Central memory CD8-positive, alpha-beta T cell (primary cell): ENCODE measurements around the gene ZNF207.
"Not testable (repeated sequence)": the region's sequence is repeated elsewhere in the genome, so short reads cannot be mapped to it uniquely, and the experiment has no call there.

Source experiments
- ATAC-seq: fragments of 150-1000 bp; cut with Tn5 transposase; replicated peaks from 2 replicates; pipeline ENCODE4 v1.10.0; 2022; ENCODE audit warnings: mild to moderate bottlenecking, moderate FRiP score, moderate number of reproducible peaks; ENCODE audit not compliant: poor library complexity, severe bottlenecking; ENCODE audit errors: extremely low read depth
- DNase-seq, 2 donors: peaks; one replicate each; pipeline ENCODE4 v3.0.0; 2021; ENCODE audit warnings: low spot score in 2 of 2
- H3K27ac Mint-ChIP-seq: one replicate; pipeline ENCODE4 v1.8.0; 2022; ENCODE audit warnings: low read depth, mild to moderate bottlenecking, moderate library complexity, mixed read lengths
- H3K27me3 Mint-ChIP-seq: one replicate; pipeline ENCODE4 v1.8.0; 2022; ENCODE audit warnings: mixed read lengths
- H3K36me3 Mint-ChIP-seq: one replicate; pipeline ENCODE4 v1.8.0; 2022; ENCODE audit warnings: mild to moderate bottlenecking, moderate library complexity, mixed read lengths; ENCODE audit not compliant: insufficient read depth
- H3K4me1 Mint-ChIP-seq: one replicate; pipeline ENCODE4 v1.8.0; 2022; ENCODE audit warnings: mixed read lengths
- H3K4me3 Mint-ChIP-seq: one replicate; pipeline ENCODE4 v1.8.0; 2022; ENCODE audit warnings: mild to moderate bottlenecking, moderate library complexity, mixed read lengths
- H3K9me3 Mint-ChIP-seq: one replicate; pipeline ENCODE4 v1.8.0; 2022; ENCODE audit warnings: mixed read lengths

Gene ZNF207

DNA sequence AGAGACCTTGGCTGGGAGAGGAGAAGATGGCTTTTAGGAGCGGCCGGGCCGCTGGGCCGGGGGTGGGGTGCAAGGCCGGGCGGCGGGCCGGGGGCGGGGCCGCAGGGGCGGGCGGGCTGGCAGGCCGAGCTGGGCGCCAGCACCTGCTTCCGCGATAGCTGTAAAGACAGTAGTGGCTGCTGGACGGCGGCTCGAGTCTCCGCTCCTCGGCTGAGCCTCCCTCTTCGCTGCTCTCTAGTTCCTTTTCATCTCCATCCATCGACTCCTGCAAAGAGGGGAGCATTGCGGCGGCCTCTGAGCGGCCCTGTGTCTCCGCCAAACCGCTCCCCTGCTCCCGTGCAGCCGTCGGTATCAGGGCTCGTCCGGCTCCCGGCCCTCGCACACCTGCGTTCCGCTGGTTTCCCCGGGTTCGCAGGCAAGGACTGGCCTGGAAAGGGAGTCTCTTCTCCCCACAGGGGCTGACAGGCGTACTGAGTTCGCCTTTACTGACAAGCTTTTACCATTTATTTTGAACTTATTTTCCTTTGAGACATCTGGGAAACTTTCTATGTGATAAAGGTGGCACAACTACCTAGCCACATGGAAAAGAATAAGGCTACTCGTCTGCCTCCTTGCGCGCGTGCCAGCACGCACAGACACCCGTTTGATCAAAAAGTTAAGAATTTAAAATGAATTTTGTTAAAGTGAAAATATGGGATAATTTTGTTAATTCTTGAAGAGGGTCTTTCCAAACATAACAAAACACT, 7.9 kb upstream of the ZNF207 start, which contains the start of gene C17orf75:
Gene C17orf75 (minus strand): TSS at position 317 of the 746 bp plus-strand sequence. CDS start 34 bp downstream, at position 283.
- H3K27me3 Mint-ChIP-seq, result no peaks in the 10 kb centered on the region
- H3K9me3 Mint-ChIP-seq, result no peaks in the 10 kb centered on the region
- H3K4me1 Mint-ChIP-seq, result peaks cover 12% of the 10 kb centered on the region
- ATAC-seq (peak; percentile 77), DNase-seq (peak; percentile 68 to 69)
- H3K36me3 Mint-ChIP-seq, result peaks cover 14% of the 10 kb centered on the region
- H3K27ac Mint-ChIP-seq, result peak within 1 kb of the TSS; percentile 97
- H3K4me3 Mint-ChIP-seq, result peak within 1 kb of the TSS; percentile 92

DNA sequence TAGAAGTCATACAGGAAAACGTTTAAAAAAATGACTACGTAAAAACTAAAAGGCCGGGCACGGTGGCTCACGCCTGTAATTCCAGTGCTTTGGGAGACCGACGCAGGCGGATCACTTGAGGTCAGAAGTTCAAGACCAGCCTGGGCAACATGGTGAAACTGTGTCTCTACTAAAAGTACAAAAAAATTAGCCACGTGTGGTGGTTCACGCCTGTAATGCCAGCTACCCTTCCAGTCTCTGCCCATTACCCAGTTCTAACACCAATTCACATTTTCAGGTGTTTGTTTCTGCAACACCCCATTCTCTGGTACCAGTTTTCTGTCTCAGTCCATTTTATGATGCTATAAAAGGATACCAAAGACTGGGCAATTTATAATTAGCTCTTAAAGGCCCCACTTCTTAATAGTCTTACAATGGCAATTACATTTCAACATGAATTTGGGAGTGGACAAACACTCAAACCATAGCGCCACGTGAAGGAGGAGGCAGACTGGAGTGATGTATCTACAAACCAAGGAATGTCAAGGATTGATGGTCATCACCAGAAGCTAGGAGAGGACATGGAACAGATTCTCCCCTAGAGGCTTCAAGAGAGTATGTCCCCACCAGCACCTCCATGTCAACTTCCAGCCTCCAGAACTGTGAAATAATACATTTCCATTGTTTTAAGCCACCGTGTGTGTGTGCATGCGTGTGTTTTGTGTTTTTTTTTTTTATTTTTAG, 7.2 kb upstream of the ZNF207 start:
- Mint-ChIP-seq H3K4me1 (peaks cover 12% of the 10 kb centered on the region), H3K4me3 (peak overlapping the region; percentile 92), H3K36me3 (peaks cover 14% of the 10 kb centered on the region), H3K27ac (peak overlapping the region; percentile 97), H3K9me3 (no peaks in the 10 kb centered on the region), H3K27me3 (no peaks in the 10 kb centered on the region)
- ATAC-seq, result no peak
- DNase-seq, result no peak

DNA sequence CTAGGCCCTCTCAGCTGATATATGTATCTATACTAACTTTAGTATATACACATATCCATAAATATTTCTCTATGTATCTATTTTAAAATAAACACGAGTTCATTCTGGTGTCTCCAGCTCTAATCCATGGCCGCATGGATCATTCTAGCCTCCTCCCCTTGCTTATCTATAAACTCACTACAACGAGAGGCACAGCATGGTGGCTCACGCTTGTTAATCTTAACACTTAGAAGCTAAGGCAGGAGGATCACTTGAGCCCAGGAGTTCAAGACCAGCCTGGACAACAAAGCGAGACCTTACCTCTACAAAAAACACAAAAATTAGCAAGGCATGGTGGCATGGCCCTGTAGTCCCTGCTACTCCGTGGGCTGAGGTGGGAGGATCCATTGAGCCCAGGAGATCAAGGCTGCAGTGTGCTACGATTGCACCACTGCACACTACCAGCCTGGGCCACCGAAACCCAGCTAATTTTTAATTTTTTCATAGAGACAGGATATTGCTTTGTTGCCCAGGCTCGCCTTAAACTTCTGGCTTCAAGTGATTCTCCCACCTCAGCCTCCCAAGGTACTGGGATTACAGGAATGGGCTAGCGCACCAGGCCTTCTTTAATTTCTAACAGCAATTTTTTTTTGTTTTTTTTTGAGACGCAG, 3.9 kb upstream of the ZNF207 start:
- Mint-ChIP-seq H3K27ac (no peak overlapping the region), H3K4me1 (peaks cover 22% of the 10 kb centered on the region), H3K9me3 (no peaks in the 10 kb centered on the region), H3K27me3 (no peaks in the 10 kb centered on the region), H3K4me3 (no peak overlapping the region), H3K36me3 (peaks cover 19% of the 10 kb centered on the region)
- DNase-seq (no peak), ATAC-seq (no peak)

DNA sequence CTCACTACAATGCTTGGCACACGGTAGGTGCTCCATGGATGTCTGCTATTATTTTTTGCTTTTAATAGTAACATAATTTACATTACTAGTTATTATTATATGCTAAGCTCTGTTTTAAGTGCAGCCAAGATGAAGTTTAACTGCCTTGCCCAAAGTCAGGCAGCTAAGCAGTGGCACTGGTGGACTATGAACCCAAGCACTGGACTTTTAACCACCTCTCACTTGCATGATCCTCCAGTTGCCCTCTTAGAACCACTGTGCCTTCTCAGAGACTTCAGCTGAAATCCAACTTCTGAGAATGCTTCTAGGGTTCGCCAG, 1.5 kb upstream of the ZNF207 start:
- no peak overlapping the region for H3K27ac Mint-ChIP-seq
- ATAC-seq, result no peak
- peak overlapping the region; percentile 96 for H3K4me3 Mint-ChIP-seq
- no peaks in the 10 kb centered on the region for H3K9me3 Mint-ChIP-seq
- no peak for DNase-seq
- no peaks in the 10 kb centered on the region for H3K27me3 Mint-ChIP-seq
- H3K4me1 Mint-ChIP-seq, result peaks cover 14% of the 10 kb centered on the region
- peaks cover 28% of the 10 kb centered on the region for H3K36me3 Mint-ChIP-seq

DNA sequence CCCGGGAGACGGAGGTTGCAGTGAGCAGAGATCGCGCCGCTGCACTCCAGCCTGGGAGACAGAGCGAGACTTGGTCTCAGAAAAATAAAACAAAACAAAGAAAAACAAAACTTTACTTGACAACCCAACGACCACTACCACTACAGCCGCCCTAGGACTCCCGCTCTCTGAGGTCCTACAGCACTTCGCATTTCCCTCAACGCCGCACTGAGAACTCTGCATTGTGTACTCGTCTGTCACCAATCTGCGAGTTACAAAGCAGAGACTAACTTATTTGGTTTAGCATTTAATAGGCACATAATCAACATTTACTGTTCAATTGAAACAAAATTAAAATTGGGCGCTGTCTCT, 479 bp upstream of the ZNF207 start:
- DNase-seq (no peak), ATAC-seq (no peak)
- no peaks in the 10 kb centered on the region for H3K27me3 Mint-ChIP-seq
- no peaks in the 10 kb centered on the region for H3K9me3 Mint-ChIP-seq
- peak overlapping the region; percentile 99 for H3K27ac Mint-ChIP-seq
- H3K4me3 Mint-ChIP-seq, result peak overlapping the region; percentile 96
- peaks cover 14% of the 10 kb centered on the region for H3K4me1 Mint-ChIP-seq
- H3K36me3 Mint-ChIP-seq, result peaks cover 39% of the 10 kb centered on the region

DNA sequence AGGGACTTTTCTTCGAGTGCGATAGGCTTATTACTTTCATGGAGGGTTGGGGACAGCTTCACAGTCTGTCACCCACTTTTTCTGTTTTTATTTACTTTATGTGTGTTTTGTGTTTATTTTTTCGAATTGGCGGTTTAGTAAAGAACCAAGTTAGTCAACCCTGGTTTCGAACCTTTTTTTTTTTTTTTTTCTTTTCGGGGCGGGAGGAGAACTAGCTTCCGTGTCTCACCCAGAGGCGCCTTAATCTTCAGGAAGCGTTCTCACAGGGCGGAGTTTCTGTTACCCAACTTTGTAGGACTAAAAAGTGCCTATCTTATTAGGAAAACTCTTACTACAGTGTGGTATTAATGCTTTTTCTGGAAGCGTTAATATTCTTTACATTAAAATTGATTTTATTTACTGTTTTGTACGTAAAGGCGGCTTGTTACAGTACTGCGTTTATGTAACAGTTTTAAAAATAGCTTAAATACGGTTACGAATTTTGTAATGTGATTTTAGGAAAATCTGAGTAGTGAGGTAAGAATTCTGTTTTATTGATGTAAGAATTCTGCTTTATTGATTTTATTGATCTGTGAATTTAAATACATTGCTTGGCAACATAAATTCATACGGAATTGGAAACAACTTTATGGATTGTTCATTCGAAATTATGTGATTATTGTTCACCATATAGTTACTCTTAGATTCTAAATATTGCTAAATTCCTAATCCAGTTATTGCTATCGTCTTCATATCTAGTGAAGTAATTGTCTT, 885 bp downstream of the ZNF207 start:
- Mint-ChIP-seq H3K9me3 (no peaks in the 10 kb centered on the region), H3K4me1 (peaks cover 28% of the 10 kb centered on the region), H3K27ac (peak overlapping the region; percentile 99), H3K4me3 (peak overlapping the region; percentile 96), H3K36me3 (peaks cover 50% of the 10 kb centered on the region), H3K27me3 (no peaks in the 10 kb centered on the region)
- DNase-seq (peak in 1 of 2 donors; percentile 24), ATAC-seq (peak; percentile 59)

DNA sequence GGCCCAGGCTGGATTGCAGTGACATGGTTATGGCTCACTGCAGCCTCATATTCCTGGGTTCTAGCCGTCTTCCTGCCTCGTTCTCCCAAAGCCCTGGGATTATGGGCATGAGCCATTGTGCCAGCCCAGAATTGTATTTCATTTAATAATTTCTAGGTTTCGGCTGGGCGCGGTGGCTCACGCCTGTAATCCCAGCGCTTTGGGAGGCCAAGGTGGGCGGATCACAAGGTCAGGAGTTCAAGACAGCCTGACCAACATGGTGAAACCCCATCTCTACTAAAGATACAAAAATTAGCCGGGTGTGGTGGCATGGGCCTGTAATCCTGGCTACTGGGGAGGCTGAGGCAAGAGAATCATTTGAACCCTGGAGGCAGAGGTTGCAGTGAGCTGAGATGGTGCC, 2.8 kb downstream of the ZNF207 start:
- H3K27ac Mint-ChIP-seq, result peak overlapping the region; percentile 73
- H3K36me3 Mint-ChIP-seq, result peaks cover 59% of the 10 kb centered on the region
- DNase-seq, ATAC-seq, H3K9me3 Mint-ChIP-seq, H3K27me3 Mint-ChIP-seq: not testable (repeated sequence)
- H3K4me1 Mint-ChIP-seq, result peaks cover 36% of the 10 kb centered on the region
- H3K4me3 Mint-ChIP-seq, result peak overlapping the region; percentile 96

DNA sequence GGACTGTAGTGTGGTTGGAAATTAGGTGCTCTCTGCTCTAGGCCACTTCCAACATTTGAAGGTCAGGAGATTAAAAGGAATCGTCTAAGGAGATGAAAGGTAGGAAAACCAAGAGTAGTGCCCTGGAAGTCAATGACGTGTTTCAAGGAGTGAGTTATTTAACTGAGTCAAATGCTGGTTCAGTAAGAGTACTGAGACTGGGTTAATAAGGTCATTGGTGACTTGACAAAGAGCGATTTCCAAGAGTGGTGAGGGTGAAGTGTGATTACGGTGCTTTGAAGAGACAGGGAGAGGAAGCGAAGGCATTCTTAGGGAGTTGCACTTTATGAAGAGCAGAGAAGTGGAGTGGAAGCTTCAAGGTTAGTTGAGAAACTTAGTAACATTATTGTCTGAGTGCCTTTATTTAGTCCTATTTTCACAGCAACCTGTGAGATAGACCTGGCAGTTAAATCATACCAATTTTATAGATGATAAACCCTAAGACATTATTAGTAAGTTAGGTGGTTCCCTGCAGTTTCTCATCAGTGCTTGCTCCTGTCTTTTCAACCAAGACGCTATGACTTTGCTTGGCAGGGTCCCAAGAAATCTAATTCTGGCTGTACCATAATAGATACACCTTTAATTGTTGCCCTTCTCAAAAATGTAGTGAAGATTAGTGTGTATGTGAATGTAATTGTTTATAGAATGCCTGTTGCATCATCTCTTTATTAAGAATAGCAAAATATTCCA, 5.9 kb downstream of the ZNF207 start:
- no peaks in the 10 kb centered on the region for H3K27me3 Mint-ChIP-seq
- peak overlapping the region; percentile 73 for H3K27ac Mint-ChIP-seq
- no peak for ATAC-seq
- peaks cover 36% of the 10 kb centered on the region for H3K4me1 Mint-ChIP-seq
- no peak for DNase-seq
- H3K36me3 Mint-ChIP-seq, result peaks cover 75% of the 10 kb centered on the region
- peak overlapping the region; percentile 59 for H3K4me3 Mint-ChIP-seq
- H3K9me3 Mint-ChIP-seq, result no peaks in the 10 kb centered on the region

DNA sequence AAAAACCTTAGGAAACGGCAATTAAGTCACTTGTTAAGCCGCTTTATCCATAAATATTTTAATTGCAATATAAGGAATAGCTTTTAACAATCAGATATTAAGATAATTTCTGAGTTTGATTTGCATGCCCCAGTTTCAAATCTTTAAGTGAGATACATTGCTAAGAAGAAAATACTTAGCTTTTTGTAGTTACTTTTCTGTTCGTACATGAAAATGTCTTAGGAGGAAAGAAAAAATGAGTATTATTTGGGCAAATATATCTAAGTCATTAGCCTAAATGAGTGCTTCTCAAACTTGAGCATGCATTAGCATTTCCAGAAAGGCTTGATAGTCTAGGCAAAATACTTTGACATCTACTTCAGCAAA, 6.4 kb downstream of the ZNF207 start:
- Mint-ChIP-seq H3K27ac (no peak overlapping the region), H3K4me1 (peaks cover 40% of the 10 kb centered on the region), H3K4me3 (peak overlapping the region; percentile 52), H3K36me3 (peaks cover 79% of the 10 kb centered on the region), H3K27me3 (no peaks in the 10 kb centered on the region), H3K9me3 (no peaks in the 10 kb centered on the region)
- no peak for DNase-seq
- ATAC-seq, result no peak

DNA sequence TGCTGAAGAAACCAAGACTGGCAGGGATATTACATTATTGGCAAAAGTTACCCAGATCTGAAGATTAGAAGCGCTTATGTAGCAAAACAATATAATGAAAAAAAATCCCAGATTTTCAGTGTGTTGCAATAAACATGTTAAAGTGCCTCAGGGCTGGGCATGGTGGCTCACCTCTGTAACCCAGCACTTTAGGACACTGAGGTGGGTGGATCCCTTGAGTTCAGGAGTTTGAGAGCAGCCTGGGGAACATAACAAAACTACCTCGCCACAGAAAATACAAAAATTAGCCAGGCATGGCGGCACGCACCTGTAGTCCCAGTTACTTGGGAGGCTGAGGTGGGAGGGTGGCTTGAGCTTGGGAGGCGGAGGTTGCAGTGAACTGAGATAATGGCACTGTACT, 6.8 kb downstream of the ZNF207 start:
- H3K27ac Mint-ChIP-seq, result no peak overlapping the region
- peaks cover 40% of the 10 kb centered on the region for H3K4me1 Mint-ChIP-seq
- DNase-seq (no peak), ATAC-seq (no peak)
- H3K4me3 Mint-ChIP-seq, result peak overlapping the region; percentile 52
- H3K9me3 Mint-ChIP-seq, result no peaks in the 10 kb centered on the region
- H3K36me3 Mint-ChIP-seq, result peaks cover 81% of the 10 kb centered on the region
- H3K27me3 Mint-ChIP-seq, result no peaks in the 10 kb centered on the region

DNA sequence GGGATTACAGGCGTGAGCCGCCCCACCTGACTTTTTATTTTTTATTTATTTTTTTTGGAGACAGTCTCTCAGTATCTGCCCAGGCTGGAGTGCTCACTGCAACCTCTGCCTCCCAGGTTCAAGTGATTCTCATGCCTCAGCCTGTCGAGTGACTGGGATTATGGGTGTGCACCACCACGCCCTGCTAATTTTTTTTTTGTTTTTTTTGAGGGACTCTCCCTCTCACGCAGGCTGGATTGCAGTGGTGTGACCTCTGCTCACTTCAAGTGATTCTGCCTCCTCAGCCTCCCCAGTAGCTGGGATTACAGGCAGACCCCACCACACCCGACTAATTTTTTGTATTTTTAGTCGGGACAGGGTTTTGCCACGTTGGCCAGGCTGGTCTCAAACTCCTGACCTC, 7.7 kb downstream of the ZNF207 start:
- H3K27ac Mint-ChIP-seq, result no peak overlapping the region
- H3K36me3 Mint-ChIP-seq, result peaks cover 81% of the 10 kb centered on the region
- no peak overlapping the region for H3K4me3 Mint-ChIP-seq
- H3K4me1 Mint-ChIP-seq, result peaks cover 40% of the 10 kb centered on the region
- no peaks in the 10 kb centered on the region for H3K9me3 Mint-ChIP-seq
- no peaks in the 10 kb centered on the region for H3K27me3 Mint-ChIP-seq
- ATAC-seq (no peak), DNase-seq (no peak)

DNA sequence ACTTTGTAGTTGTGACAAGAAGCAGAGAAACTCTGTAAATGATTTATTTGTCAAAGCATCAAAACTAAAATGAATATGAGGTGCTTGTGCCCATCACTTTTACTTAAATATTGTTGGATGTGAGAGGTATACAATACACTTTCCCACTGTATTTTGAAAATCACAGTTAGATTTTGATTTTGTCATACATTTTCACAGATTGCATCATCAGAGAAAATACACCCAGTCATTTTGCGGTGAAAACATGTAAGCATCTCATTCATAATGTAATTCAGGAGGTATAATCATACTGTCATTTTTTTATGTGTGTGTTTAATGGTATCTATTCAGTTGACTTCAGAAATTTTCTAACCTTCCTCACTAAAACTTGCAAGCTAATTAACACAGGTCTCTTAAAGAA, 11.3 kb downstream of the ZNF207 start:
- Mint-ChIP-seq H3K36me3 (peaks cover 91% of the 10 kb centered on the region), H3K4me1 (peaks cover 42% of the 10 kb centered on the region), H3K4me3 (no peak overlapping the region), H3K27me3 (no peaks in the 10 kb centered on the region), H3K9me3 (no peaks in the 10 kb centered on the region), H3K27ac (peak overlapping the region; percentile 62)
- DNase-seq (no peak), ATAC-seq (no peak)
